Measurements from ENCODE around the gene PRIM1.
"Not testable (repeated sequence)": the region's sequence is repeated elsewhere in the genome, so short reads cannot be mapped to it uniquely, and the experiment has no call there.

The PRIM1 gene

GRCh38 chr12:56751712-56752598 is at the start of gene PRIM1:
TSS of gene PRIM1 (minus strand) at chr12:56752323. CDS start at chr12:56752298, 25 bp downstream.
- peak; percentile 93 for DNase-seq (ENCODE audit: low spot score)

GRCh38 chr12:56800221-56800620 is 48.1 kb upstream of the PRIM1 start:
- DNase-seq (ENCODE audit: low spot score) = no peak

GRCh38 chr12:56799345-56799744 is 47.2 kb upstream of the PRIM1 start:
- not testable (repeated sequence) for DNase-seq (ENCODE audit: low spot score)

- DNase-seq (ENCODE audit: low spot score) = not testable (repeated sequence)
These were observed 43.7 kb upstream of the PRIM1 start for GRCh38 chr12:56795791-56796190.

- not testable (repeated sequence) for DNase-seq (ENCODE audit: low spot score)
These were observed 43.0 kb upstream of the PRIM1 start for GRCh38 chr12:56795046-56795562.

- not testable (repeated sequence) for DNase-seq (ENCODE audit: low spot score)
These were observed 41.0 kb upstream of the PRIM1 start for GRCh38 chr12:56793124-56793523.

- DNase-seq (ENCODE audit: low spot score) = no peak
These were observed 40.6 kb upstream of the PRIM1 start for GRCh38 chr12:56792678-56793077.

- not testable (repeated sequence) for DNase-seq (ENCODE audit: low spot score)
These were observed 37.3 kb upstream of the PRIM1 start for GRCh38 chr12:56789429-56789828.

GRCh38 chr12:56787498-56787897 is 35.4 kb upstream of the PRIM1 start:
- DNase-seq (ENCODE audit: low spot score) = no peak

- no peak for DNase-seq (ENCODE audit: low spot score)
These were observed 33.8 kb upstream of the PRIM1 start for GRCh38 chr12:56785874-56786273.

- DNase-seq (ENCODE audit: low spot score) = no peak
These were observed 33.2 kb upstream of the PRIM1 start for GRCh38 chr12:56785141-56785865.

- no peak for DNase-seq (ENCODE audit: low spot score)
These were observed 29.6 kb upstream of the PRIM1 start for GRCh38 chr12:56781726-56782125.

- no peak for DNase-seq (ENCODE audit: low spot score)
These were observed 26.6 kb upstream of the PRIM1 start for GRCh38 chr12:56778756-56779155.

GRCh38 chr12:56776654-56777053 is 24.5 kb upstream of the PRIM1 start:
- DNase-seq (ENCODE audit: low spot score) = no peak

GRCh38 chr12:56775638-56776037 is 23.5 kb upstream of the PRIM1 start:
- peak; percentile 21 for DNase-seq (ENCODE audit: low spot score)

GRCh38 chr12:56773113-56773512 is 21.0 kb upstream of the PRIM1 start:
- DNase-seq (ENCODE audit: low spot score) = no peak

GRCh38 chr12:56772625-56773024 is 20.5 kb upstream of the PRIM1 start:
- no peak for DNase-seq (ENCODE audit: low spot score)

GRCh38 chr12:56769868-56770267 is 17.7 kb upstream of the PRIM1 start:
- no peak for DNase-seq (ENCODE audit: low spot score)

GRCh38 chr12:56768424-56768823 is 16.3 kb upstream of the PRIM1 start:
- no peak for DNase-seq (ENCODE audit: low spot score)

GRCh38 chr12:56766535-56766934 is 14.4 kb upstream of the PRIM1 start:
- DNase-seq (ENCODE audit: low spot score) = peak; percentile 86

- DNase-seq (ENCODE audit: low spot score) = no peak
These were observed 11.9 kb upstream of the PRIM1 start for GRCh38 chr12:56763753-56764657.

GRCh38 chr12:56761812-56762211 is 9.7 kb upstream of the PRIM1 start:
- no peak for DNase-seq (ENCODE audit: low spot score)
